Activated CD8-positive, alpha-beta memory T cell treated with anti-CD3 and anti-CD28 coated beads, Interleukin-2, amount 50 U/mL, for 1 hour (primary cell): Measurements from ENCODE around the gene CSTF3.
A peak's percentile ranks its signal among the peaks of the same experiment; 100 is the strongest.
"Not testable (repeated sequence)": the region's sequence is repeated elsewhere in the genome, so short reads cannot be mapped to it uniquely, and the experiment has no call there.

Source experiments
- DNase-seq: peaks from one replicate; pipeline ENCODE4 v3.0.0-alpha.2; 2020; ENCODE audit errors: extremely low read depth

CSTF3 gene

DNA sequence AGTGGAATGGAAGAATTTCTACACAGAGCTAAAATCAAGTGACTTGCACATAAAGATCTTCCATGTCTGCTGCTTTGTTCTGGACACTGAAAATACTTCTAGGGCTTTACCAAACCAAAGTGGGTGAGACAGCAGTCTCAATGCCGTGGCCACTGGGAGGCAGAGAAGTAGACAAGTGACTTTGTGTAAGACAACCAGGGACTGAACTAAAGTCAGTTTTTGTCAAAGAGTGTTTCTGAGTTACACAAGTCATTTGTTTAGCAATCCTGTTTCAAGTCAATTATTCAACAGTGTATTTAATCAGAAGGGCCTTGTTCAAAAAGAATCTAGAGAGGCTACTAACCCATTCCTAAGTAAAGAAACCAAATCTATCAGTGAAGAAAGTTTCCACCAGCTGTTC lies 75.3 kb downstream of the CSTF3 start:
- no peak for DNase-seq

DNA sequence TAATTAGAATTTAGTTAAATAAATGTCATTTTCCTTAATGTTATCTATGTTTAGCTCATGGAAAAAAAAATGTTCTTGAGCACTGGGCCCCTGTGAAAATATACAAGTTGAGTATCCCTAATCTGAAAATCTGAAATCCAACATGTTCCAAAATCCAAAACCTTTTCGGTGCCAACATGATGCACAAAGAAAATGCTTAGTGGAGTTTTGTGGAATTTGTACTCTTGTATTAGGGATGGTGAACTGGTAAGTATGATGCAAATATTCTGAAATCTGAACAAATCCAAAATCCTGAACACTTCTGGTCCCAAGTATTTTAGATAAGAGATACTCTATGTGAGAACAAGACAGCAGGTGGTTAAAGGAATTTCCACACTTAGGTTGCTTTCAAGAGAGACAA lies 77.4 kb downstream of the CSTF3 start:
- DNase-seq = no peak

DNA sequence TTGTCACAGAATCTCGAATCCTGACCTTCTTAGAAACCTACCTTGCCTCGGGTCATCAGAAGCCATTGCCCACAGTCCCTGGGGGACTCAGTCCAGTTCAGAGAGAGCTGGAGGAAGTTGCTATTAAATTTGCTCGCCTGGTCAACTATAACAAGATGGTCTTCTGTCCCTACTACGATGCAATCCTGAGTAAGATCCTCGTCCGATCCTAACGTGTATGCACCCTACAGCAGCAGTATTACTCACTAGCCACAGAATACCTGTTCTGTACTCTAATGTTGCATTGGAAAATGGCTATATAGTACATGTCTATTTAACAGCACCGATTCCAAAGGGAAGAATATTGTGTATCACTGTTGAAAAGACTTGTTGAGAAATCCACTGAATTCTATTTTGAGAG lies 88.8 kb downstream of the CSTF3 start:
- no peak for DNase-seq

DNA sequence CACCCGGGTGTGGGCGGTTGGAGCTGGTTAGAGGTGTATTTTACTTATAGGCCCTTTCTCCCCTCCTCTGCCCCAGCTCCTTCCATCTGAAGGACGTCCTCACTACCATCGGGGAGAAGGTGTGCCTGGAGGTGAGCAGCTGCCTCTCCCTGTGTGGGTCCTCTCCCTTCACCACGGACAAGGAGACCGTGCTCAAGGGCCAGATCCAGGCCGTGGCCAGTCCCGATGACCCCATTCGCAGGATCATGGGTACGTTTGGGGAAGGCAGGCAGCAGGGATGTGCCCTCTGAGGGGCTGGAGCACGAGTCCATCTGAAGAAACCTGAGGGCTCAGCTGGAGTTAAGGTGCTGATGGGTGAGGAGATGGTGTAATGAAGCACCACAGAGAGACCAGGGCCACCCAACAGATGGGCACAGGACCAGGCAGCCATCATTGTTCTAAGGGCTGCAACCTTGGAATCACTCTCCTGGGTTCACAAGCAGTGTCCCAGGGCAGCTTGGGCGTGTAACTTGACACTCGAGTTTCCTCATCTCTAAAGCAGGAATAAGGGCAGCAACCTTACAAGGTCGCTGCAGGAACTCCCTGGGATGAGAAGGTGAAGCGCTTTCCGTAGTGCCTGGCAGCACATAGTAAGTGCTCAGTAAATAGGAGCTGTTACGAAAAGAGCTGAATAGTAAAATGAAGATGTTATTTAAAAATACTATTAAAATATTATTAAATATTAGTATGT lies 92.5 kb downstream of the CSTF3 start:
- DNase-seq = no peak

DNA sequence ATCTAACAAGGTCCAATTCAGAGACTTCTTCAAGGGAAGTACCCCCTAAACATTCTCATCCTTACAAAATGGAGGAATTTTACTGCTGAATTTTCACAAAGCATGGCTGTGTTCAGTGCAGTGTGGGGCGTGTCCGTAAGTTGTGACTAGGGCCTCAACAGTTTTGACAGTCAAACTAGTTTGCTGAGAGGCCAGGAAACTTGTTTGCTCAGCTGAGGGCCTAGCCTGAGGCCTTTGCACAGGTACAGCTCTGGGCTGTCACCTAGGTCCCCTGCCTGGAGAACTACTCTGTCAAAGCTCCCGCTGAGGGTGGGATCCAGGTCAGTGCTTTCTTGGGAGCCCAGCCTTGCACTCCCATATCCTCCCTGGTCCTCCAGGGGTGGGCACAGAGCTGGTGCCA lies 94.0 kb downstream of the CSTF3 start:
- DNase-seq = no peak

DNA sequence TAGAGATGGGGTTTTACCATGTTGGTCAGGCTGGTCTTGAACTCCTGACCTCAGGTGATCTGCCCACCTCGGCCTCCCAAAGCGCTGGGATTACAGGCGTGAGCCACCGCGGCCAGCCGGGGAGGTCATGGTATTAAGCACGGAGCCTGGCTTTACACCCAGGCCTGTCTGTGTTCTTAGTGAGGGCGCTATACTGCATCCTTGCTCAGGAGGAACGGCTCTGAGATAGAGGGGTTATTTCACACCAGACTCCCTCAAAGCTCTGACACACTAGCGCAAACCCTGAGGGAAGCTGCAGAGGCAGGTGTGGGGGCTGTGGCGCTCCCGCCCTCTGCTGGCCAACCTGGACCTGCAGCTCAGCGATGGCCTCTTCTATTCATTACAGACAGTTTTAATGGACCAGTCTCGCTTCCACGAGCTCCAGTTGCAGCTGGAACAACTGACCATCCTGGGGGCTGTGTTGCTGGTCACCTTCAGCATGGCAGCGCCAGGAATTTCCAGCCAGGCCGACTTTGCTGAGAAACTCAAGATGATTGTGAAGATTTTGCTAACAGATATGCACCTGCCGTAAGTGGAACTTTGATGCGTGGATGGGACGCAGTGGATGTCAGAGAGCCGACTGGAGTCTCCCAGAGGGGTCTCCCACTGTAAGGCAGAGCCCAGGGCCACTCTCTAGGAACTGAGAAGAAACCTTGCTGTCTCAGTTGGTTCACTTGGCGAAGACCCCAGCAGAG lies 95.7 kb downstream of the CSTF3 start:
- DNase-seq = peak; percentile 22

DNA sequence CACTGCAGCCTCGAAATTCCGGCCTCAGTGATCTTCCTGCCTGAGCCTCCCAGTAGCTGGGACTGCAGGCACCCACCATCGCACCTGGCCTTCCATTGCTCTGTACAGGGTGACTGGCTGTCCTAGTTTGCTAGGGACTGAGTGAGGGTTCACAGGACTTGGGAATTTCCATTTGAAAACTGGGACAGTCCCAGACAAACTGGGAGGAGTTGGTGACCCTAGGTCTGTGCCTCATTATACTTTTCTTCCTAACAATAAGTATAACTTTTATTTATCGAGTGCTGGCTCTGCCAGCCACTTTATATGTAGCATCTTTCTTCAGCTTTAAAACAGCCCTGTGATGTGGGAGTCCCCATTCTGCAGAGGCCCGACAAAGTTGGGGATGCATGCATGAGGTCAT lies 96.4 kb downstream of the CSTF3 start:
- no peak for DNase-seq

DNA sequence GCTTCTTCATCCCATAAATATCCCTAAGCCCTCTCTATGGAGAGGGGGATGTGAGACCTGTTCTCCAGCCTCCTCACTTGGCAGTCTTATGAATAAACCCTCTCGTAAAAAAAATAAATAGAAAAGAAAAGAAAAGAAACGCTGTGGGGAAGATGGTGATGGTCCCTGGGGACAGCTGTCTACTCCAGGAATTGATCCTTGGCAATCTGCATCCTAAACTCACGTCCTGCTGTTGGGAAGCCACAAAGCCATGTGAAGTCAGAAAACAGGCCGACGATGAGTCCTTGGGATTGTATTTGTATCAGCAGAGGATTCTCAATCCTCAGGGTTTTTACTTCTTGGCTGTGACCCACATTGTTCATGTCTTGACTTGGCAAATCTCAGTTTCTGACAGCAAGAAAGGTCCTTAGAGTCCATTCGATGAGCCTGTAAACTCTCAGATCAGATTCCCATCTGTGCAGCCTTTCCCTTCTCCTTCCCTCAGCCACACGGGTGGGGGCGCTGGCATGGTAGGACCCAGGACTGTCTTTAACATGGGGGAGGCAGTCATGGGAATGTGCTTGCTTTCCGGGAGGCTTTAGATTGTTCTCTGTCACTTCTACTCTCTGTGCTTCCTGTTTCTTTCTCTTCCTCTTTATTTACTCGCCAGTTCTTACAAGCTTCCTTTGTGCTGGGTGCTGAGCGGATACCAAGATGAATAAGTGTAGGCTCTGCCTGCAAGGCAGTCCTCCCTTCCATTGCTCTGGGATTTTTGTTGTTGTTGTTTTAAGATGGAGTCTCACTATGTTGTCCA lies 97.1 kb downstream of the CSTF3 start:
- no peak for DNase-seq

DNA sequence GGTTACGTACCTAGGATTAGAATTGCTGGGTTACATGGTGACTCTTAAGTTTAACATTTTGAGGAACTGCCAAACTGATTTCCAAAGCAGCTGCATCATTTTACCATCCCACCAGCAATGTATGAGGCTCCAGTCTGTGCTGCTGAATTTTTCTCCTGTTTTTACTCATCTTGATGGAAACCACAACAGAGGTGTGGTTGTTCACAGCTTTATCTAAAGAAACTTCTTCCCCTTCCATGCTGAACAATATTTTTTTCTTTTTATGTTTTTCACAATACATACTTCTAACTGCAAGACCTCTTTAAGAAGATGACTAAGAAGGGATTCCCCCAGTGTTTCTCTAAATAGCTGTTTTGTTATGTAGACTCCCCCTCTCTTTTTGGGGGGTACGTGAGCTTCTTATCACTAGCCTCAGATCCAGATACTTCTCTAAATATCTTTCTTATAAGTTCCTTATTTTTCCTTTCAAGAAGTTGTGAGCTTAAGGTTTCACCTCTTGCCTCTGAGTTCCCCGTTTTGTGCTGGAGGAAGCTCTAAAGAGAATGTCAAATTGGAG lies 97.9 kb downstream of the CSTF3 start:
- DNase-seq = no peak

DNA sequence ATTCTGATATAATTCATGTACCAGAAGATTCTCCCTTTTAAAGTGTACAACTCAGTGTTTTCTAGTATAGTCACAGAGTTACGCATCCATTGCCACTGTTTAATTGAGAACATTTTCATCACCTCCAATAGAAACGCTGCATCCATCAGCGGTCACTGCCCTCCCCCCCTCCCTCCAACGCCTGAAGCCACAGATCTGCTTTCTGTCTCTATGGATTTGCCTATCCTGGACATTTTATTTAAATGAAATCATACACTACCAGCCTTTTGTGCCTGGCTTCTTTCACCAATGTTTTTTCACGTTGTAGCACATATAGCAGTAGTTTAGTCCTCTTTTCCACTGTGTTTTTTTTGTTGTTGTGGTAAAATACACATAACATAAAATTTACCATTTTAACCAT lies 99.1 kb downstream of the CSTF3 start:
- DNase-seq = no peak

DNA sequence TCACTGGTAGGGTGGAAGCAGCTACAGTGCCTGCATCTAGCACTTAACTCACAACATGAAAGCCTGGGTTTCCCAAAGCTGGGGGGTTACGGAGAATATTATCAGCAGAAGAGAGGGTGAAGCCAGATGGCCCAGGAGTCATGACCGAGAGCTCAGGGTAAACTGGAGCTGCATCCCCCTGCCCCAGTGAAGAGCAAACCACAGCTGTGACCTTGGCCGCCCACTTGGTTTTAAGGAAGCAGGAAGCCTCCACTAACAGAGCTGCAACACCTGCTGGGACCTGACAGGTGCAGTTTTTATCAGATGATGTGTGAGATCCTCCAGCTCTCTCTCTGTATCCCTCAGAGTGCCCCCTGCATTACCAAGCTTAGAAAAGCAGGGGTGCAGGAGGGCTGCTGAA lies 101.0 kb downstream of the CSTF3 start:
- DNase-seq = no peak

DNA sequence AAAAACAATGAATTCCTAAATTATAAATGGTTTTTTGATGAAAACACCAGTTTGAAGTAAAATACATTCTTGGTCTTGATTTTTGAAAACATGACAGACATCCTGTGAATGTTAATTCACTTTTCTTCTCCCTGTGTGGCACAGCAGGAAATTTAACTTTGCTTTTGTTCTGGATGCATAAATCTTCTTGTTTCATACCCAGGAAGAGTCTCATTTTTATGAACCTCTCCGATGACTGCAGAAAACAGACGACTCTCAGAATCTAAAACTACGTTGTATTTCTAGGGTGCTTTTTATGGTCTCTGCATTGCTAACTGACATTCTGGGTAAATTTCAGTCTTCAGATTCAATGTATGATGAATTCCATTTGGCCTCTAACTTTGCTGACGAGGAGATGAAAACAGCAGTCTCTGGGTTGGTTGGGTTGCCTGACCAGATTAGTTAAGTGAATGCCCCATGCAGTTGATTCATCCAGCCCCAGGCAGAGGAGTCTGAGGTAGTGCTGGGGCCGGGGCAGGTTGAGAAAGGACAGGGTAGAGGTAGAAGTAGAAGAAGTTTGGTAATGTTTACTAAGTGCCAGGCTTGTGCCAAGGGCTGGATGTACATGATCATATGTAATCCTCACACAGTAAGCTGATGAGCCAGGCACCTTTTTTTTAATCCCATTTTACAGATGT lies 101.8 kb downstream of the CSTF3 start:
- no peak for DNase-seq

DNA sequence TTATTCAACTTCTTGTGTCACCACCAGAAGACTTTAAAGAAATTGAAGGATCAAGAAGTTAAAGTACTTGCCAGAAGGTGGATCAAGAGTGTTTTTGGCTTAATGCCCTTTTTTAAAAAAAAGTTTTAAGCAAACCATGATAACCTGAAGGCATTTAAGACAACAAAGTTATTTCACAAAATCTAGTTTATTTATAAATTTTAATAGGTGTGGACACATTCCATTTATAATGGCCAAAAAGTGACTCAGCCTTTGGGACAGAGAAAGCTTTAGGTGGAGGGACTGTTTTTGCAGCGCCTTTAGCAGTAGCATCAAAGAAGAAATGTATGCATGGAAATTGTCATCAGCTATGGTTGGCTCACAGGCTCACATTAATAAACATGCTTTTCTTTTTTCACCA lies 104.0 kb downstream of the CSTF3 start:
- DNase-seq = no peak

DNA sequence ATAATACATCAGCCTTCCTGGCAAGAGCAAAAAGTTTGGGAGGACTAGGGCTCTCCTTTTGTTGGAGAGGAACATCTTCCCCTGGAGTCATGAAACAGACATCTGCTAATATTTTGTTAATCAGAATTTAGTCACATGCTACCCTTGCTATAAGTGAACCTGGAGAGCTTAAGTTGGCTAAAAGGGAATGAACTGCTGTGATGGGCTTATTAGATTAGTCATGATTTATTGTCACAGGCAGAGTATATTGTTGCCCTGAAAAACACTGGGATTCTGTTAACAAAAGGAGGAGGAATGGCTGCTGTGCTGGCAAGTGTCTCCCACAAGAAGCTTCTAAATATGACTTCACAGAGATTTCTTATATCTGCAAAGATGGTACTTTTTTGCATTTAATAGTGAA lies 105.9 kb downstream of the CSTF3 start:
- no peak for DNase-seq

DNA sequence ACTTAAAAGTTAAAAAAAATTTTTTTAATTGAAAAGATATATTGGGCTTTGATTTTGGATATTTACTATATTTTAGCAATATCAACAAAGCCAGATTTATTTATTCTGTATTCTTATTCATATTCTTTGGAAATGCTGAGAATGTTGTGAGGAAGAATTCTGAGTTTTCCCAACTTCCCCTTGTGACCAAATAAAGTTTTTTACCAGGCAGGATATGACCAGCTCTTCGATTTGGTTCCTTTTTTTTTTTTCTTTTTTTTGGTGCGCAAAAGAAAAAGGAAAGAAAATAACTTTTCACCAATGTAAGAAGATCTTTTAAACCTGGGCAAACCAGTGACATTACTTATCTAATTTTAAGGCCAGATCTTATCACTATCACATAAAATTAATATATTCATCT lies 109.0 kb downstream of the CSTF3 start:
- DNase-seq = no peak

DNA sequence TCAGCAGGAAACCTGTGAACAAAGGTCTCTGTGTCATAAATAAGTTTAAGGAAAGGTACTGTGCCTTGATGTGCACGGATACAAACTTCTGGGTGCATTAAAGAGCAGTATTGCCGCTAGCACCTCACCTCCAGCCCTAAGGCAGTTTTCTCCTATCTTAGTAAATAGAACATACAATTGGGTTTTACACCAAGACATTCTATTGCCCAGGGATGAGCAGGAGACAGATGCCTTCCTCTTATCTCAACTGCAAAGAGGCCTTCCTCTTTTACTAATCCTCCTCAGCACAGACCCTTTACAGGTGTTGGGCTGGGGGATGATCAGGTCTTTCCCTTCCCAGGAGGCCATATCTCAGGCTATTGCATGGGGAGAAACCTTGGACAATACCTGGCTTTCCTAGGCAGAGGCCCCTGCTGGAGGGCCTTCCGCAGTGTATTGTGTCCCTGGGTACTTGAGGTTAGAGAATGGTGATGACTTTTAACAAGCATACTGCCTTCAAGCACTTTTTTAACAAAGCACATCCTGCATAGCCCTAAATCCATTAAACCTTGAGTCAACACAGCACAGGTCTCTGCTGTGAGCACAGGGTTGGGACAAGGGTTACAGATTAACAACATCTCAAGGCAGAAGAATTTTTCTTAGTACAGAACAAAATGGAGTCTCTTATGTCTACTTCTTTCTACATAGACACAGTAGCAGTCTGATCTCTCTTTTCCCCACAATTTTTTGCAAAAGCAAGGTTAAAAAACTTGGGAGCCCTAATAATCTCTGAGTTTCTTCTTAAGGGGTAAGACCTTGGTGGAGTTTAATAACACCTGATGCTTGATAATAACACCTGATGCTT lies 111.5 kb downstream of the CSTF3 start:
- not testable (repeated sequence) for DNase-seq

DNA sequence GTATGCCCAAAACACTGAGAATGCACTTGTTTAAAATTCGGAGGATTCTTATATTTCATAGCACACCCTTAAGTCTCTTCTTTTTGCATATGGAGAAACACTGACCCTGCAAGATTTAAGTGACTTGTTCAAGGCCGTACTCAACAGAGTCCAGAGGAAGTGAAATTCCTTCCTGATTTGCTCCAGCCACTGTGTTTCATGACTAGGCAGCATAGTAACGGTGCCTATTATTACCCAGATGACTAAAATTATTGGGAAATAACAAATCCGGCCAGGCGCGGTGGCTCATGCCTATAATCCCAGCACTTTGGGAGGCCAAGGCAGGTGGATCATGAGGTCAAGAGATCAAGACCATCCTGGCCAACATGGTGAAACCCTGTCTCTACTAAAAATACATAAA lies 112.6 kb downstream of the CSTF3 start:
- not testable (repeated sequence) for DNase-seq

DNA sequence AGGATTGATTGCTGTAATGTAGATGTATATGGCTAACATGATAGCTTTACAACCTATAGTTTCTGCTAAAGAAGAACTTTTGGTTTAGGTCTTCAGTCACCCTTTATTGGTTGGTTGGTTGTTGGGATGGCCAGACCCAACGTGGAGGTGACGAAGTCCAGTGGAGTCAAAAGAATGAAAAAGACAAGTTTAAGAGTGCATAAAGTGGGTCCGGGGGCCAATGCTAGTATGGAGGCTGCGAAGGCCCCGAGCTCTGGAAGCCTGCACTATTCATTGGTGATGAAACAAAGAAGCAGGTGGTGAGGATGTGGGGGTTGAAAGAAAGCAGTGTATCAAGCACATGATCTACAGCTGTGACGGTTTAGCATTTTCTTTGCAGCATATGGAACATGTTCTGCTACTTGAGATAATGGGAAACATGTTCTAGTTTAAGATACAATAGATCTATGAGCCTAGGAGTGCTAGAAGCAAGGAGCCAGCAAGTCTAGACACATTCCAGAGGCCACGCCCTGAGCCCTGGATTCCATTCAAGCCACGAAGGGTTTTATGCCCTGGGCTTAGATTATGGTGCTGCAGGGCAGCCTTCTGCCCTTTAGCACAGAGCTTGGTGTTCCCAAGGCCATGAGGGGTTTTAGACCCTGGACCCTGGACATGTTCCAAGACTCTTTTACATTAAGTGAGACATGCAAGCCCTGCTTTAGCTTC lies 115.6 kb downstream of the CSTF3 start:
- DNase-seq = no peak

DNA sequence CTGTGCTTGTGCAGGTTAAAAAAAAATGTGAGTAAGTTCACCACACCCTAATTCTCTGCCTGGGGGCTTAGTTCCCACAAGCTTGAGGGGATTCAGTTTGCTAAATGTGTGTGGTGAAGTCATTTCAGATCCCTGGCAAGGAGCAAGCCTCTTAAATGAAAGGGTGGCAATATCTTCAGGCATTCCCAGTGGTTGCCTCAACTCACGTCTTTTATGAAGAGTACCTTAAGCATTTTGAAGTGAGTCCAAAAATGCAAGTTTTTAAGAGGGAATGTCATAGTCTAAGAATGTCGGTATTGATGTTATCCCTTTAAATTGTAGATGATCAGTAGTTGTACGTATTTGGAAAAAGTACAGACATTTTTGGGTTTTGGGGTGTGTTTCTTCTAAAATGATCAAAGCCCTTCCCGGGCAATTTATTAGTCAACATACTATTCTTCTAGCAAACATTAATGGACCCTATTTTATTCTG lies 117.0 kb downstream of the CSTF3 start:
- no peak for DNase-seq

DNA sequence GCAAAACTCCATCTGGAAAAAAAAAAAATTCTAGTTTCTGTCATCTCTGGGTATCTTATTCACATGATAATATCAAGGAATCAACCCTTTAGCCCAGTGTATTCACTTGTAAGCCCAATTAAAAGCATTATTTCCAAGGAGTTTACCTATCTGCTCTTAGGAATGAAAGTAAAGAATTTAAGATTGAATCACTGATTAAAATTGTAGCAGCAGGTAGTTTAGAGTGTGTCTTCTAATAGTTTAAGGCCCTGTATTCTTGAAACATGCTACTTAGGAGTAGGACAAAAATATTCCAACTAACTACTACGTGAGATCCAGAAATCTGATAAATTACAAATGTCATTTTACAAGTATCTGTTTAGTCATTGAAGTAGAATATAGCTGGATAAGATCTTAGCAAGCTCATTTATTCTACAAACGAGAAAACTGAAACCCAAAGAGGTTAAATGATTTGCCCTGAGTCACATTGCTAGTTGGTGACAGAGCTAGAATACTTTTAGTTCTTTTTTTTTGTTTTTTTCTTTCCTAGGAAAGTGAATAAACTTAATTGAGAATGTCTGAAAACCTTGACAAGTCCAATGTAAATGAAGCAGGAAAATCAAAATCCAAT lies 118.0 kb downstream of the CSTF3 start:
- DNase-seq = no peak
